ENCODE data around the gene SLC16A12.
"Not testable (repeated sequence)": the region's sequence is repeated elsewhere in the genome, so short reads cannot be mapped to it uniquely, and the experiment has no call there.

SLC16A12 gene

GRCh38 chr10:89450901-89451300 is 84.5 kb downstream of the SLC16A12 start:
- H3K9me3 ChIP-seq (ENCODE audit: control insufficient read depth, low read length), result no peaks in the 10 kb centered on the region
- no peak overlapping the region for H3K23ac ChIP-seq (ENCODE audit: low read length in 2 of 2)
- H3K79me1 ChIP-seq (replicated peaks; ENCODE audit: low read length, poor library complexity, severe bottlenecking), result no peaks in the 10 kb centered on the region
- no peak overlapping the region for H3K9ac ChIP-seq (ENCODE audit: low read length)
- no peak overlapping the region for H2BK120ac ChIP-seq (ENCODE audit: low read depth, low read length)
- no peak overlapping the region for H3K4me2 ChIP-seq (ENCODE audit: low read length, poor library complexity, severe bottlenecking)
- H2BK12ac ChIP-seq (ENCODE audit: low read length in 2 of 2), result no peak overlapping the region
- H3K14ac ChIP-seq (ENCODE audit: low read length in 2 of 2), result no peak overlapping the region
- no peak overlapping the region for H2BK5ac ChIP-seq (ENCODE audit: low read depth, low read length, poor library complexity, severe bottlenecking)
- WGBS, result 72% methylated on average over 2 of the region's 2 CpGs
- H3K4ac ChIP-seq (ENCODE audit: low read depth in 1 of 2, low read length in 2 of 2), result no peak overlapping the region
- H3K18ac ChIP-seq (ENCODE audit: low read depth in 1 of 2, low read length in 2 of 2), result no peak overlapping the region
- H3K4me1 ChIP-seq (ENCODE audit: control insufficient read depth, insufficient read depth, low read depth, low read length), result no peaks in the 10 kb centered on the region
- no peak overlapping the region for H4K8ac ChIP-seq (ENCODE audit: low read length)
- no peaks in the 10 kb centered on the region for H3K36me3 ChIP-seq (ENCODE audit: control insufficient read depth in 1 of 2, insufficient read depth in 2 of 2, low read depth in 1 of 2, low read length in 2 of 2)
- no peak for DNase-seq
- no peak overlapping the region for H3K4me3 ChIP-seq (ENCODE audit: insufficient read depth in 1 of 2, low read depth in 1 of 2, low read length in 2 of 2)
- no peak overlapping the region for H2AK5ac ChIP-seq (ENCODE audit: low read length, severe bottlenecking)
- no peaks in the 10 kb centered on the region for H3K27me3 ChIP-seq (ENCODE audit: control insufficient read depth in 1 of 2, insufficient read depth in 1 of 2, low read length in 2 of 2)
- no peak overlapping the region for H2BK15ac ChIP-seq (ENCODE audit: low read depth, poor library complexity, severe bottlenecking)
- H3K27ac ChIP-seq (ENCODE audit: low read length, poor library complexity, severe bottlenecking), result no peak overlapping the region
- H4K91ac ChIP-seq (ENCODE audit: low read length), result peak overlapping the region; percentile 3
- H2AFZ ChIP-seq (ENCODE audit: low read depth, low read length), result no peak overlapping the region

- H3K4me1 ChIP-seq (ENCODE audit: control insufficient read depth, insufficient read depth, low read depth, low read length); DNase-seq; H3K14ac ChIP-seq (ENCODE audit: low read length in 2 of 2); H2BK15ac ChIP-seq (ENCODE audit: low read depth, poor library complexity, severe bottlenecking); H3K27ac ChIP-seq (ENCODE audit: low read length, poor library complexity, severe bottlenecking); H2BK5ac ChIP-seq (ENCODE audit: low read depth, low read length, poor library complexity, severe bottlenecking); H4K91ac ChIP-seq (ENCODE audit: low read length); H2BK120ac ChIP-seq (ENCODE audit: low read depth, low read length); H3K23ac ChIP-seq (ENCODE audit: low read length in 2 of 2); H3K18ac ChIP-seq (ENCODE audit: low read depth in 1 of 2, low read length in 2 of 2); H3K4me2 ChIP-seq (ENCODE audit: low read length, poor library complexity, severe bottlenecking); H3K4me3 ChIP-seq (ENCODE audit: insufficient read depth in 1 of 2, low read depth in 1 of 2, low read length in 2 of 2); H3K36me3 ChIP-seq (ENCODE audit: control insufficient read depth in 1 of 2, insufficient read depth in 2 of 2, low read depth in 1 of 2, low read length in 2 of 2); H2BK12ac ChIP-seq (ENCODE audit: low read length in 2 of 2); H3K9me3 ChIP-seq (ENCODE audit: control insufficient read depth, low read length); H2AFZ ChIP-seq (ENCODE audit: low read depth, low read length); H2AK5ac ChIP-seq (ENCODE audit: low read length, severe bottlenecking); H4K8ac ChIP-seq (ENCODE audit: low read length); H3K9ac ChIP-seq (ENCODE audit: low read length); H3K79me1 ChIP-seq (replicated peaks; ENCODE audit: low read length, poor library complexity, severe bottlenecking); H3K27me3 ChIP-seq (ENCODE audit: control insufficient read depth in 1 of 2, insufficient read depth in 1 of 2, low read length in 2 of 2); H3K4ac ChIP-seq (ENCODE audit: low read depth in 1 of 2, low read length in 2 of 2): not testable (repeated sequence)
- WGBS, result 96% methylated on average over 7 of the region's 7 CpGs
Observed at GRCh38 chr10:89444819-89445218, 90.6 kb downstream of the SLC16A12 start.

- no peak overlapping the region for H3K18ac ChIP-seq (ENCODE audit: low read depth in 1 of 2, low read length in 2 of 2)
- no peak overlapping the region for H3K4me3 ChIP-seq (ENCODE audit: insufficient read depth in 1 of 2, low read depth in 1 of 2, low read length in 2 of 2)
- H3K36me3 ChIP-seq (ENCODE audit: control insufficient read depth in 1 of 2, insufficient read depth in 2 of 2, low read depth in 1 of 2, low read length in 2 of 2), result no peaks in the 10 kb centered on the region
- no peak overlapping the region for H3K23ac ChIP-seq (ENCODE audit: low read length in 2 of 2)
- no peak overlapping the region for H3K9ac ChIP-seq (ENCODE audit: low read length)
- no peaks in the 10 kb centered on the region for H3K27me3 ChIP-seq (ENCODE audit: control insufficient read depth in 1 of 2, insufficient read depth in 1 of 2, low read length in 2 of 2)
- H4K91ac ChIP-seq (ENCODE audit: low read length), result no peak overlapping the region
- H4K8ac ChIP-seq (ENCODE audit: low read length), result no peak overlapping the region
- no peaks in the 10 kb centered on the region for H3K9me3 ChIP-seq (ENCODE audit: control insufficient read depth, low read length)
- H3K4ac ChIP-seq (ENCODE audit: low read depth in 1 of 2, low read length in 2 of 2), result no peak overlapping the region
- no peak overlapping the region for H2AK5ac ChIP-seq (ENCODE audit: low read length, severe bottlenecking)
- no peak overlapping the region for H2BK15ac ChIP-seq (ENCODE audit: low read depth, poor library complexity, severe bottlenecking)
- no peaks in the 10 kb centered on the region for H3K79me1 ChIP-seq (replicated peaks; ENCODE audit: low read length, poor library complexity, severe bottlenecking)
- H3K14ac ChIP-seq (ENCODE audit: low read length in 2 of 2), result no peak overlapping the region
- H2BK5ac ChIP-seq (ENCODE audit: low read depth, low read length, poor library complexity, severe bottlenecking), result no peak overlapping the region
- no peaks in the 10 kb centered on the region for H3K4me1 ChIP-seq (ENCODE audit: control insufficient read depth, insufficient read depth, low read depth, low read length)
- WGBS, result no CpG with 5 or more reads among the region's 1 CpG
- no peak overlapping the region for H3K4me2 ChIP-seq (ENCODE audit: low read length, poor library complexity, severe bottlenecking)
- H3K27ac ChIP-seq (ENCODE audit: low read length, poor library complexity, severe bottlenecking), result no peak overlapping the region
- no peak for DNase-seq
- no peak overlapping the region for H2AFZ ChIP-seq (ENCODE audit: low read depth, low read length)
- no peak overlapping the region for H2BK12ac ChIP-seq (ENCODE audit: low read length in 2 of 2)
- no peak overlapping the region for H2BK120ac ChIP-seq (ENCODE audit: low read depth, low read length)
Observed at GRCh38 chr10:89442289-89442688, 93.1 kb downstream of the SLC16A12 start.

- no peak for DNase-seq
- Histone ChIP-seq H2BK5ac (ENCODE audit: low read depth, low read length, poor library complexity, severe bottlenecking) (no peak overlapping the region), H3K27ac (ENCODE audit: low read length, poor library complexity, severe bottlenecking) (no peak overlapping the region), H3K23ac (ENCODE audit: low read length in 2 of 2) (no peak overlapping the region), H3K4me3 (ENCODE audit: insufficient read depth in 1 of 2, low read depth in 1 of 2, low read length in 2 of 2) (no peak overlapping the region), H2BK120ac (ENCODE audit: low read depth, low read length) (no peak overlapping the region), H4K8ac (ENCODE audit: low read length) (no peak overlapping the region), H2BK12ac (ENCODE audit: low read length in 2 of 2) (peak overlapping the region in 1 of 2 experiments; percentile 13), H3K4me1 (ENCODE audit: control insufficient read depth, insufficient read depth, low read depth, low read length) (no peaks in the 10 kb centered on the region), H3K14ac (ENCODE audit: low read length in 2 of 2) (no peak overlapping the region), H2AK5ac (ENCODE audit: low read length, severe bottlenecking) (no peak overlapping the region), H3K9ac (ENCODE audit: low read length) (no peak overlapping the region), H3K4ac (ENCODE audit: low read depth in 1 of 2, low read length in 2 of 2) (no peak overlapping the region), H3K4me2 (ENCODE audit: low read length, poor library complexity, severe bottlenecking) (no peak overlapping the region), H3K36me3 (ENCODE audit: control insufficient read depth in 1 of 2, insufficient read depth in 2 of 2, low read depth in 1 of 2, low read length in 2 of 2) (no peaks in the 10 kb centered on the region), H3K27me3 (ENCODE audit: control insufficient read depth in 1 of 2, insufficient read depth in 1 of 2, low read length in 2 of 2) (no peaks in the 10 kb centered on the region), H2AFZ (ENCODE audit: low read depth, low read length) (no peak overlapping the region), H4K91ac (ENCODE audit: low read length) (no peak overlapping the region), H3K9me3 (ENCODE audit: control insufficient read depth, low read length) (no peaks in the 10 kb centered on the region), H3K79me1 (replicated peaks; ENCODE audit: low read length, poor library complexity, severe bottlenecking) (no peaks in the 10 kb centered on the region), H3K18ac (ENCODE audit: low read depth in 1 of 2, low read length in 2 of 2) (no peak overlapping the region), H2BK15ac (ENCODE audit: low read depth, poor library complexity, severe bottlenecking) (no peak overlapping the region)
- WGBS, result 100% methylated on average over 4 of the region's 4 CpGs
Observed at GRCh38 chr10:89440226-89441009, 95.0 kb downstream of the SLC16A12 start.

Data from mesenchymal stem cell (in vitro differentiated cells and primary cell).